HL-60/S4 treated with phorbol 12-myristate 13-acetate at 8.2 ng/mL for 4 days and 3 days (cell line): ENCODE measurements around the gene VWA3B.
"Not testable (repeated sequence)": the region's sequence is repeated elsewhere in the genome, so short reads cannot be mapped to it uniquely, and the experiment has no call there.

Source experiments
- in situ Hi-C: fragments of 300-500 bp; cut with MboI; formaldehyde crosslinking; loops from 2 replicates; pipeline ENCODE4 v1.15.0; 2022; ENCODE audit warnings: low sequenced_read_pairs

Gene VWA3B

DNA sequence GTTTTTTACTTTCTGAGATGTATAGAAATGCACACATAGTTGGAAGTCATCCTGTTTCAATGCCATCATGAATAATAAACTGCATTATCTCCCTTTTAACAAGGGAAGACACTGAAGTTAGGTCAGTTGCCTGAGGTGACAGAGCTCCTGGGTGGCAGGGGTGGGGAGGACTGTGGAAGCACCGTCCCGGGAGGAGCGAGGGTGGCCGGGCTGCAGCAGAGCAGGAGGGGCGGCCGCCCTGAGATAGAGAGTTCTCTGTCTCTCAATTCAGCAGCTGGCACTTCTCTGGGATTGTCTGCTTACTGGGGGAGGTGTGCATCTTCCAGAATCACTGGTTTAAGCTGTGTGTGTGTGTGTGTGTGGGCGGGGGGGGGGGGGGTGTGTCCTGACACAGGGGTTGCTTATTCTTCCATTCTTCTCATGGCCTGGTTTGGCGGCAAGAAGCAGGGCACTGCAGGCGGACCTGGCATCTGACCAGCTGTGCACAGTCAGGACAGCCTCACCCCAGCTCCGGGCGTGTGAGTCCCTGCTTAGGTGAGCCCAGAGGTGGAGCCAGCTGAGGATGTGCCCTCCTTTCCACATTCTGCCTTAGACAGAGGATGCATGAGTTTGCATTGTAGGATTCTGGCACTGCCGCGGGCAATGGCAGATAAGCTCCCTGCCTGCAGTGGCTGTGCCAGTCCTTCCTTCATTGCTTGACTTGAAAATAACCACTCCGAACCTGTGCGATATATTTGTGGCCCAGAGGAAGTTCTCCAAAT lies 40.4 kb downstream of the VWA3B start:
- in situ Hi-C loops: no loop called here

DNA sequence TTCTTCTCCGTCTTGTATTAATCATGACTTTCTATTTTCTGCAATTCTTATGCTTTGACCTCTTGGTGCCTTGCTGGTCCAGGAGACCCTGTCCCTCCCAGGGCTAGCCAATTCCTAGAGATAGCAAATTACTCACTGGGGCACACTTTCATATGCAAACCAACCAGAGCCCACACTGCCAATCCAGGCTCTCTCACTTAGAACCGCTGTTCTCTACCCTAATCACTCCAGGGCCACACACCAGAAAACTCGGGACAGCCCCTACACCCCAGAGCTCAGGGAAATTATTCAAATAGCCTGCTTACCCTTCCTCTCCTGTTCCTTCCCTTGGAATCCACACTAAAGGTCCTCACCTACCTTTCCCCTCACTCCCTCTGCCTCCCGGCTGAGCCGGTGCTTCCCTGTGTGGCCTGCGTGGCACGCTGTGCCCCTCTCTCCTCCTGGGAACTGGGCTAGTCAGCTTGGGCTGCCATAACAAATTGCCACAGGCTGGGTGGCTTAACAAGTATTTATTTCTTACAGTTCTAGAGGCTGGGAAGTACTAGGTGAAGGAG lies 41.7 kb downstream of the VWA3B start:
- in situ Hi-C loops: no loop called here

DNA sequence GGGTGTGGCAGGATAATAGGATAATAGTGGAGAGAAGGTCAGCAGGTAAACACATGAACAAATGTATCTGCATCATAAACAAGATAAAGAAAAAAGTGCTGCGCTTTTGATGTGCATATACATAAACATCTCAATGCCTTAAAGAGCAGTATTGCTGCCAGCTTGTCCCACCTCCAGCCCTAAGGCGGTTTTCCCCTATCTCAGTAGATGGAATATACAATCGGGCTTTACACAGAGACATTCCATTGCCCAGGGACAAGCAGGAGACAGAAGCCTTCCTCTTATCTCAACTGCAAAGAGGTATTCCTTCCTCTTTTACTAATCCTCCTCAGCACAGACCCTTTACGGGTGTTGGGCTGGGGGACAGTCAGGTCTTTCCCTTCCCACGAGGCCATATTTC lies 43.1 kb downstream of the VWA3B start:
- in situ Hi-C loops: not testable (repeated sequence)

DNA sequence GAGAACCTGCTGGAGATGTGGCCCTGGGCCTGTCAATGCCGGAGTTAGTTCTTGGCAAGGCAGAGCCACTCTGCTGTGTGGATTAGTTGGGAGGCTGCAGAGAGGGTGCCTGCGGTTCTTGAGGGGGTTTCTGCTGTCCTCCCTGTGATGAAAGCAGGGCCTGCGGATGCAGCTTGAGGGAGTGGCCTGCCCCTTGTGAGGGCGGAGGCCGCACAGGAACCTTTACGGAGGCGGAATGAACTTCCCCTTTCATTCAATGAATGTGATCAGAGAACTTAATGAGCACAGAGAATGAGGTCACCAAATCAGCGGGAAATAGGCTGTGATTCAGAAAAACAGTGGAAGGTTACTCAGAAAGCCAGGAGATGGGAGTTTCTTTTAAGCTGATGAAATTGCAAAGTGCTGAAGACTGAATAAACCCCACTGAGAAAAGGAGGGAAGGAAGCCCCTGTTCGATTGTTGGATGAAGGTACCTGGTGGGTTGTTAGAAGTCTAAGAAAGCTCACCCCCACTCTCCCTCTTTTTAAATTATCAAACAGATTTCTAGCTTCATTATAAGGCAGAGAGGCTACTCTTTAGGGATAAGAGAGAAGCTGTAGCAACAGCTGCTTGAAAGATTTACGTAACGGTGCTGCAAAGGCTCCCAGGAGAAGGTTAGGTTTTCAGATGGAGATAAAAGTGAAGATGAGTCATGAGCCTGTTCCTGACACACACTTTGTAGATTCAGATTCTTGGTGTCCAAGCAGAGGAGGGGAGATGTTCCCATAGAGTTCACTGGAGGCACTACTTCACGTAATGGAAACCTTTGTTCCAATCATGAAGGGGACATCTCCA lies 47.4 kb downstream of the VWA3B start:
- in situ Hi-C loops: no loop called here

DNA sequence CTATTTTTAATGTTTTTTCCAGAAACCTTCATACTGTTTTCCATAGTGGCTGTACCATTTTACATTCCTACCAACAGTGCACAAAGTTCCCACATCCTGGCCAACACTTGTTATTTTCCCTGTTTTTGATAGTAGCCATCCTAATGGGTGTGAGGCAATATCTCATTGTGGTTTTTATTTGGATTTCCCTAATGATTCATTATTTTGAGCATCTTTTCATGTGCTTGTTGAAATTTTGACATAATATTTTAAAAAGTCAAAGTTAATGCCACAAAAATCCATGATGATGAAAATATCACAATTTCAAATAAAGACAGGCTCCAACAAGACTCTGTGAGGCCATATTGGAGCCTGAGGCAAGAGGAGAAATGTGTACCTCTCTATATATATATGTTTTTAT lies 50.2 kb downstream of the VWA3B start:
- in situ Hi-C loops: no loop called here

DNA sequence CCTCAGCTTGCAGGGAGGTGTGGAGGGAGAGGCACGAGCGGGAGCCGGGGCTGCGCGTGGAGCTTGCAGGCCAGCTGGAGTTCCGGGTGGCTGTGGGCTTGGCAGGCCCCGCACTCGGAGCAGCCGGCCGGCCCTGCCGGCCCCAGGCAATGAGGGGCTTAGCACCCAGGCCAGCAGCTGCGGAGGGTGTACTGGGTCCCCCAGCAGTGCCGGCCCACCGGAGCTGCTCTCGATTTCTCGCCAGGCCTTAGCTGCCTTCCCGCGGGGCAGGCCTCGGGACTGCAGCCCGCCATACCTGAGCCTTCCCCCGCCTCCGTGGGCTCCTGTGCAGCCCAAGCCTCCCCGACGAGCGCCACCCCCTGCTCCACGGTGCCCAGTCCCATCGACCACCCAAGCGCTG lies 52.0 kb downstream of the VWA3B start:
- in situ Hi-C loops: not testable (repeated sequence)

DNA sequence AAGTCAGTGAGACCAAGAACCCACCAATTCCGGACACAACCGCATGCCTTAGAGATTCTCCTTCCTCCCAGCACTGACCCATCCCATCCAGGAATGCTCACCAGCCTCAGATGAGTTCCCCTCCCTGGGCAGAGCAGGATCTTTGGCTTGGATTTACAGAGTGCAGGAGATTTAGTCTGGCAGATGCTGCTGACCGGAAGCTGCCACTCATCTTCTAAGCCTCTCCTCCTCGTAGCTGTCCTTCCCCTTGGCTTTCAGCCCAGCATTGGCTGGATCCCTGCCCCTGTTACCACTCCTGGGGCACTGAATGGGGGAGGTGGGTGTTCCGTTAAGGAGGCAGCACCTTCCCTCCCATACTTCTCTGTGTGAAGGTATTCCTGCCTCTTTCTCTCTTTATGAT lies 53.2 kb downstream of the VWA3B start:
- in situ Hi-C loops: no loop called here

DNA sequence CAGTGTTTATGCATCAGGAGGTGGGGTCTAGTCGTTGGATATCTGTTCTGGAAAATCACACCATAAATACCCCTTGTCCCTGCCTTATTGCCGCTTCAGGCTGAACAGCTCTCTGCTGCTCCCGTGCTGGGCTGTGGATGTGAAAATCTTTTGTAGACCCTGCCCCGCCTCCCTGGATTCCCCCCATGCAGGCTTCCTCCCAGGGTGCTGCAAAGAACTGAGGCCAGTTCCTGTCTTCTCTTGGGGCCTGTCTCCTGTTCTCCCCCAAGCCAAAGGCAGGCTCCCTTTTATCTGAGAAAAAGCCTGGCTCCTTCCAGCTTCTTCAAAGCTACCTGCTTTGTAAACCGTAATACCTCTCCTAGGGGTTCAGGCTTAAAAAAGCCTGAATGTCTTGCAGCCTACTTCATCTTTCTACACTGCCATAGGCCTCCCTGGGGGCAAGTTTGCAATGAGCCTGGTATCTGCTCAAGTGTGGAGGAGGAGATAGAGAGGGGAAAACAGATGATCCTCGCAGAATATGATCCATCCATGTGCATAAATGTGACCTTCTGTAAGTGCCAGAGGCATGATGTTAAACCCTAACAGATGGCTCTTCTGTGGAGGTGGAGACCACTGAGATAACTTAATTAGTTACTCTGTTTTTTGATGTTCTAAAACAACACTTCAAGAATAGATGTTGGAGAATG lies 55.3 kb downstream of the VWA3B start:
- in situ Hi-C loops: no loop called here

DNA sequence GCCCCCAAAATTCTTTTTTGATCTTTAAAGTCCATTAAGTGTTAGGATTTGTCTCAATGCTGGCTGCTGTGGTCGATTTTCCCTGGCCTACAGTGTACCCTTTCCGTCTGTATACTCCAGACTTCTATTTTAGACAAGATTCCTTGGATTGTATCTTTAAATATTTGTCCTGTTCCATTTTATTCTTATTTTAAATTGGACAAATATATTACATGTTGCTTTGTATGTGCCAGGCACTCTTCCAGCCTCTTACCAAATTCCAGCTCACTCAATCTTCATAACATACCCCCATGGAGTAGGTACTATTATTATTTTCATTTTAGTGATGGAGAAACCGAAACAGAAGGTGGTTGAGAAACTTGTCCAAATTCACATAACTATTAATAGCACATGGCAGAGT lies 58.1 kb downstream of the VWA3B start:
- in situ Hi-C loops: no loop called here

DNA sequence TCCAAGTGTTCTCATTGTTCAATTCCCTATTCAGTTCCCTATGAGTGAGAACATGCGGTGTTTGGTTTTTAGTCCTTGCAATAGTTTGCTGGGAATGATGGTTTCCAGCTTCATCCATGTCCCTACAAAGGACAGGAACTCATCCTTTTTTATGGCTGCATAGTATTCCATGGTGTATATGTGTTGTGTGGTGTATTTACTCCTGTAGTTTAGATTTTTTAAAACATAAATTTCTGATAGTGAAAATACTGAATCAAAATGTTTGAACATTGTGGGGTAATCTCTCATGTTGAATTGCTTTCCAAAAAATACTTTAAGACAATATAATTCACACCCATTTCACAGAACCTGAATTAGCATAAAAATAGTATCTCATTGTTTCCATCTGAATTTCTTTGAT lies 60.9 kb downstream of the VWA3B start:
- in situ Hi-C loops: not testable (repeated sequence)

DNA sequence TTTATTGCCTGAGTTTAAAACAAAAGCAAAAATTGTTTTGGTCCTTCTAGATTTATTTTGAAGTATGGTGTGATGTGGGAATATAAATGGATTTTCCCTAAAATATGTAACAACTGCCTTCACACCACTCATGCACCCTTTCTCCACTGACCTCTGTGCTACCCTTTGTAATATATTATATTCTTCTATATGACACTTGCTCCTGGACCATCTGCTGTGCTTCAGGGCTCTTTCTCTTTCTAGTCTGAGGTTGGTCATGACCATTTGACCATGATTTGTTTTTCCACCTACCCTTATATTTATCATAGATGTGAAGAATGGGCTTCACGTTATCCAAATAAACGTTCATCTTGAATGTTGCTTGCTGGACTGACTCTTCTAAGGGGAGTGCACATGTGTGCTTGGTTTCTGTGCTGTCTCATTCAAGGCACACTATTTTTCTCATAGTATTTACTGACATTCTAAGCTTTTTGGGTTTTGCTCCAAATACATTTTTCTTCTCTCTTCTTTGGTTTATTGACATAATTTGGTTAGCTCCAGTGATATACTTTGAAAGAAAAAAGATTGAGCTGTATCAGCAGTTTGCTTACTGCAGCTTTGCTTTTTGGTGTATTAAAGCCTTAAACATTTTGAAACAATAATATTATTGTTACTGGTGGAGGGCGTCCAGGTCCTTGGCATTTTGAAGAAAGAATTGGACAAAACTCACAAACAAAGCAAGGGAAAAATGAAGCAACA lies 61.8 kb downstream of the VWA3B start:
- in situ Hi-C loops: no loop called here

DNA sequence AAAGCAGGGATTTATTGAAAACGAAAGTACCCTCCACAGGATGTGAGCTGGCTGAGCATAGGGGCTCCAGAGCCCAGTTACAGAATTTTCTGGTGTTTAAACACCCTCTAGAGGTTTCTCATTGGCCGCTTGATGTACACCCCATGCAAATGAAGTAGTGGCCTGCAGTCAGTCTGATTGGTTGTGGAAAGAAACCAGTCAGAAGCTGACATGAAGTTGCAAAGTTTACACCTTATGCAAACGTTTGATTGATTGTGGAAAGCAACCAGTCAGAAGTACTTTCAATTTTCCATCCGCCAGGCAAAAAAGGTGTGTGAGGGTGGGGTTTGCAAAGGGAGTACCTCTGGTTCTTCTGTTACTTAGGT lies 62.3 kb downstream of the VWA3B start:
- in situ Hi-C loops: no loop called here

DNA sequence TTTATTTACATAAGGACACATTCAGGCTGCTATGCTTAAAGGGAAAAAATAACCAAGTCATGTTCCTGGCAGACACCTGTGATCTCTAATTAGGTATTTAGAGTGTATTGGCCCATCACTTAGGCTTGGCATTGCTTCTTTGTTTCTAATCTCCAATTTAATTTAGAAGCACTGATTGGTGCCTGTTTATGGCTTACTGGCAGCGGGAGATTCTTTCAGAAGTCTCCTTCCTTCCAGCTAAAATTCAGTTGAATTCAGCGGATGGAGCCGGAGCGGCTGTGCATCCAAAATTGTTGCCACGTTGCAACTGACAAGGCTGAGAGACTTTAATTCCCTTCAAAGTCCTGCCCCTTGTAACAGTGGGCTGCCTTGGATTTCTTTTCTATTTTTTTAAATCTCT lies 66.5 kb downstream of the VWA3B start:
- in situ Hi-C loops: no loop called here

DNA sequence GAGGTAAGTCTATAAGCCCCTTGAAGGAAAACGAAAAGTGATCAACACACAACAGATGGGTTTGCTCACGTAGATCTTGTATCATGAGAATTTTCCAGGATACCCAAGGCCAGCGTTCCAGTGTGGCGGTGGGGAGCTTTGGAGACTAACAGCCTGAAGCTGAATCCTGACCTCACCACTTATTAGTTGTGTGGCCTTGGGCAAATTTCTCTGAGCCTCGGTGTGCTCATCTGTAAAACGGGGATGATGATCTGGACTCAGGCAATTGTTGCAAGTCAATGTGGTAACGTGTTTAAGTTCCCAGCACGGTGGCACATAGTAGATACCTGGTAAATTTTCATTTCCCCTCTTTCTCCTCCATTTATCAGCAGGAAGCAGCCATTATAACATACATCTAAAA lies 68.3 kb downstream of the VWA3B start:
- in situ Hi-C loops: no loop called here

DNA sequence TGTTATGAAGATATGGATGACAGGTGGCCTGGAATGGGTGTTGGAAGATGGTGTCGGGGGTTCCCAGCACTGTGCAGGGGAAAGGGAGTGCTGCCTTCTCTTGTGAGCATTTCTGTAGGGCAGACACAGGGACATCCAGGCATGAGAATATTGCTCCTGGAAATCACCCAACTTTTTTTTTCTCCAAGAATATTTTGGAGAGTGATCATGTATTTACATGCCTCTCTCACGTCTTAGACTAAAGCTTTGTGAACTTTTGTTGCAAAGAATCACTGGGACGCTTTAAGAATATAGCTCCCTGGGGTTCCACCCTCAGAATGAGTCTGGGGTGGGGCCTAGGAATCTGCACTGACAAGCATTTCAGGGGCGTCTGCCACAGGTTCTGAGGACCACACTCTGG lies 68.7 kb downstream of the VWA3B start:
- in situ Hi-C loops: no loop called here

DNA sequence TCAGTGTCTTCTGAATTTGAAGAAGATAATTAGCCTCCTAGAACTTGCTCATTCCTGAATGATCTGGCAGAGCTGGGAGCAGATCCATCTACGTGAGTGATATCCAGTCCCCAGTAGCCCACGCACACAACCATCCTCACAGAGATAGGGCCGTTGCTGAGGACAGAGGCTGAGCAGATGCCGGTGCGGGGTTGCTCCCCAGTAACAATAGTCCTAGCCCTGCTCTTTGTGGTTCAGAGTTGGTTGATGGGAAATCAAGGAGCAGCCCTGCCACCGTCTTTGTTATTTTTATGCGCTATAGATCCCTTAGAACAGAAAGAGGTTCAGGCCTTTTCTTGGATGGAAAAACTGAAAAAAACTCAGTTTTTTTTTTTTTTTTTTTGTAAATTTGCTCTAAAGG lies 69.3 kb downstream of the VWA3B start:
- in situ Hi-C loops: no loop called here

DNA sequence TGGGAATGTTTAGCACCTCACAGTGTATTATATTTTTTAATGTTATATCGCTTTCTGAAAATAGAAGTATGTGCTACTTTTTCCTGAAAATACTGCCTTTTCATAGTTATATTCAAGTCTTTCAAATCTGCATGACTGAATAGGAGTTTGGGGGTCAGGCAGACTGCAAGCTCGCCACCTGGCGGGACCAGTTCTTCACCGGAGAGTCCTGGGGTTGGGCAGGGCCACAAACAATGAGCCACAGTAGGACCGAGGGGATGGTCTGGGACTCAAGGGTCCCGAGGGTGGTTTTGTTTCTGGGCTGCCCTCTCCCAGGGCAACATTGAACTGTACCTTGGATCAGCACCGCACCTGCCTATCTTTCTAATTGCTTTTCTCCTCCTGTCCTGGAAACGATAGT lies 70.6 kb downstream of the VWA3B start:
- in situ Hi-C loops: no loop called here

DNA sequence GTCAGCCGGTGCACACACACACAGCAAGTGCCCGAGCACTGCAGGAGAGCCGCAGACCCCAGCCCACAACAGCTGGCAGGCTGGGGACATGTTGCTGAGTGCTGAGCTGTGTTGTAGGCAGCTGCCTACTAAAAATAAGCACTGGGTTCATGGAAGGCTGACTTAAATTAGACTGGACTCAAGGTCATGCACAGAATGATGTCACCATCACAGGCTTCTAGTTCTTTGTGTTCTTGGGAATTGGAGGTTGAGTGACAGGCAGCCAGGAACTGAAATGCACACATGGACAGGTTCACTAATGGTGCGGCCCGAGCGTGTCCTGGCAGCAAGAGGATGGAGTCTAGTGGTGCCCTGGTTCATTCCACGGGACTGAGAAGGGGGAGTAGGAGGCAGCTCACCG lies 71.3 kb downstream of the VWA3B start:
- in situ Hi-C loops: no loop called here

DNA sequence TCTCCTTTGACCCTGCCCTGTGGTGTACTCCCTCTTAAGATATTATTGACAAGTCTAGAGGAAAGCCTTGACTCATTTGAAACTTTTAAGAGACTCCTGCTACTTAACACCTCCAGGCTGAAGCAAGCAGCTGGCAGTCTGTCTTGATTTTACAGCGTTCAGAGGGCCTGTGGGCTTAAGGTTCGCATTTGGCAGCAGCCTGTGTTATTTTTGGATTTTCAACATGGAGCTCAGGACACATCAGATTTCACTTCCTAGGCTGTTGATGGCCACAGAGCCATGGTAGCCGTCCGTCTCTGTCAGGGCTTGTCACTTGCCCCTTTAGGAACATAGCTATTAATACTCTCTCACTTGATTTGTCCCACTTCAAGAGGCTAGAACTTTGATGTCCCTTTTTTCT lies 73.6 kb downstream of the VWA3B start:
- in situ Hi-C loops: no loop called here

DNA sequence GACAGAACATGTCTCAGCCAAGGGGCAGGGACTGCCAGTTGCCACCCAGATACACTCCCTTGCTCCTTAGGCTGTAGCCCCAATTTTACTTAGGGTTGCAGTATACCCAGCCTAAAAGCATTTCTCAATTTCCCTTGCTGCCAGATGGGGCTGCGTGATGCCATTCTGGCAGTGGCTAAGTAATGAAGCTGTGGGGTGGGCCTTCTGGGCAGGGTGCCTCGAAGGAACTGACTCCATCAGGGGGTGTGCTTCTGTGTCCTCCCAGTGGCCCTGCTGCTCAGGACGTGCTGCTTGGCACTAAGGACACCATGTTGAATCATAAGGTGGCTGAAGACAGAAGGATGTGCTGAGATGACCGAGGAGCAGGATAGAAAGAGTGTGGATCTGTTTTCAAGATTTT lies 74.2 kb downstream of the VWA3B start:
- in situ Hi-C loops: no loop called here

DNA sequence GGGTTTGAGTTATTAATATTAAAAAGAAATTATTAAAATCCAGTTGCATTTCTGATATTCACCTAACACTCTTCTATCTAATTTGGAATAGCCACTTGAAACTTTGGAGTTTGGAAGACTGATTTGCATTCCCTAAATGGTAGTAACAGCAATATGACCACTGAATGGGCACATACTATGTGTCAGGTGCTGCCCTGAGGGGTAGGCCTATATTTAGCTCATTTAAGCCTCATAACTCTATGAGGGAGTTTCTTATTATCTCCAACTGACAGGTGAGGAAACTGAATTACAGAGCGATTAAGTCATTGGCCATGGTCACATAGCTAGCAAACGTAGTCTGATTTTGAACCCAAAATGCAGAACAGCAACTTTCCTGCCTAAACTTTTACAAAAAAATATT lies 77.3 kb downstream of the VWA3B start:
- in situ Hi-C loops: no loop called here
